ENCODE measurements around the gene PRR18.

Gene PRR18

GRCh38 chr6:166262743-166263515 is 45.3 kb downstream of the PRR18 start:
- no peak for DNase-seq (ENCODE audit: low read depth)
- TF ChIP-seq CTCF (conservative IDR thresholded peaks at IDR 0.05; ENCODE audit: low read depth, low read length): no peak
- no peak overlapping the region for H3K4me3 ChIP-seq (ENCODE audit: low read length)

- no peak overlapping the region for H3K4me3 ChIP-seq (ENCODE audit: low read length)
- DNase-seq (ENCODE audit: low read depth): no peak
- TF ChIP-seq CTCF (conservative IDR thresholded peaks at IDR 0.05; ENCODE audit: low read depth, low read length): no peak
Observed at GRCh38 chr6:166259296-166259977, 48.8 kb downstream of the PRR18 start.

GRCh38 chr6:166258854-166259276 is 49.3 kb downstream of the PRR18 start:
- no peak for DNase-seq (ENCODE audit: low read depth)
- TF ChIP-seq CTCF (conservative IDR thresholded peaks at IDR 0.05; ENCODE audit: low read depth, low read length): no peak
- no peak overlapping the region for H3K4me3 ChIP-seq (ENCODE audit: low read length)

- H3K4me3 ChIP-seq (ENCODE audit: low read length): no peak overlapping the region
- no peak for DNase-seq (ENCODE audit: low read depth)
- TF ChIP-seq CTCF (conservative IDR thresholded peaks at IDR 0.05; ENCODE audit: low read depth, low read length): no peak
Observed at GRCh38 chr6:166257911-166258318, 50.3 kb downstream of the PRR18 start.

All from retinal pigment epithelial cell (primary cell).